Kidney (tissue), 14 donors: ENCODE results near the gene DENND10. TPM values are rescaled to one million over a fixed set of nuclear protein-coding genes. Genes with fewer than 3 reads are reported as not detected.

Experiments used
- DNase-seq, 5 donors: peaks; one replicate each; pipeline ENCODE4 v3.0.0-alpha.2; 2013 to 2020
- FAIRE-seq: peaks from 2 replicates; lab custom pipeline; 2012; peaks lifted over from hg19 to GRCh38; lab: Jason Lieb, UNC
- H3K27ac ChIP-seq, 2 donors: one replicate each; pipeline ENCODE4 v1.7.0; 2013; ENCODE audit warnings: low read depth in 2 of 2, low read length in 2 of 2, inconsistent platforms in 1 of 2
- H3K27me3 ChIP-seq: one replicate; pipeline ENCODE4 v1.7.1; 2013; ENCODE audit warnings: low read length, inconsistent platforms; ENCODE audit not compliant: control insufficient read depth, insufficient read depth
- H3K36me3 ChIP-seq, 3 donors: one replicate each; pipeline versions ENCODE4 v1.7.0 to v1.7.1; 2013; ENCODE audit warnings: low read length in 3 of 3, control low read depth in 1 of 3, inconsistent platforms in 1 of 3; ENCODE audit not compliant: insufficient read depth in 3 of 3, control insufficient read depth in 2 of 3
- H3K4me1 ChIP-seq, 3 donors: one replicate each; pipeline versions ENCODE4 v1.7.0 to v1.7.1; 2013; ENCODE audit warnings: low read length in 3 of 3, inconsistent platforms in 1 of 3, low read depth in 1 of 3; ENCODE audit not compliant: control insufficient read depth in 2 of 3, insufficient read depth in 2 of 3
- H3K4me3 ChIP-seq, 3 donors: one replicate each; pipeline versions ENCODE4 v1.7.0 to v1.8.1; 2013; ENCODE audit warnings: low read length in 3 of 3, control low read depth in 1 of 3, inconsistent platforms in 1 of 3
- H3K9ac ChIP-seq, 3 donors: one replicate each; pipeline versions ENCODE4 v1.7.0 to v1.7.1; 2013; ENCODE audit warnings: low read length in 3 of 3, control low read depth in 1 of 3, inconsistent platforms in 1 of 3
- H3K9me3 ChIP-seq, 3 donors: one replicate each; pipeline versions ENCODE4 v1.7.0 to v1.7.1; 2013; ENCODE audit warnings: low read length in 3 of 3, control low read depth in 1 of 3, inconsistent platforms in 1 of 3; ENCODE audit not compliant: control insufficient read depth in 2 of 3, insufficient read depth in 1 of 3
- CTCF ChIP-seq: IDR thresholded peaks from 3 replicates; pipeline ENCODE4 v1.5.1; 2012; ENCODE audit warnings: mild to moderate bottlenecking, moderate library complexity, borderline replicate concordance; ENCODE audit not compliant: insufficient read depth; ENCODE audit errors: extremely low read depth
- intact Hi-C: fragments of 100-400 bp; cut with DNase I; formaldehyde crosslinking; loops from one replicate; pipeline ENCODE4 v1.11.1; 2022
- polyA plus RNA-seq: library from polyadenylated mRNA; stranded (reverse); fragments of 350-450 nt; fragmentation: Illumina TruSeq; extraction: RNeasy Lipid Tissue Mini Kit (QIAGEN cat#74804); gene quantifications from one replicate; pipeline ENCODE4 v1.2.3, GENCODE V29; 2014; ENCODE audit warnings: low read depth, low replicate concordance; ENCODE audit not compliant: insufficient read depth
- total RNA-seq: library from RNA; stranded (reverse); fragmentation: NEBNext Ultra II Directional; extraction: Animal tissue kit (Norgen Biotek cat#: 25700); gene quantifications from one replicate; pipeline ENCODE4 v1.2.1, GENCODE V29; 2021
- donor health status: control.
- donor health status: control.
- donor health status: control.
- donor health status: control.
- donor health status: control.
- donor health status: DM: yes; HTN: yes; CAD: no.
- donor health status: Normal renal cell carcinoma (clear cell type).

The DENND10 gene
- total and polyA plus RNA-seq, 2 donors from 2014 or later, result 31.6 to 31.7 TPM

- Histone ChIP-seq H3K27ac (peak overlapping the region; percentile 96 to 99), H3K27me3 (no peaks in the 10 kb centered on the region), H3K4me1 (peaks cover 4 to 8% (median 6%) of the 10 kb centered on the region in 3 donors), H3K4me3 (peak overlapping the region; percentile 90 to 98 (median 91)), H3K36me3 (peaks cover 0 to 2% (median 0%) of the 10 kb centered on the region in 3 donors), H3K9ac (peak overlapping the region; percentile 39 to 97 (median 95)), H3K9me3 (no peaks in the 10 kb centered on the region)
- FAIRE-seq (no peak), DNase-seq (peak; percentile 78 to 95 (median 84))
- intact Hi-C loops, result no loop called here
- TF ChIP-seq CTCF, result no peak
Observed at GRCh38 chr10:119079599-119080520, 24.1 kb upstream of the DENND10 start.

- TF ChIP-seq CTCF, result no peak
- intact Hi-C loops, result no loop called here
- peak within 1 kb of the TSS; percentile 96 to 99 for H3K27ac ChIP-seq
Observed at GRCh38 chr10:119080521-119081259, 23.2 kb upstream of the DENND10 start, which contains the start of gene EIF3A. TSS of gene EIF3A (minus strand) at chr10:119080817. CDS start at chr10:119080676, 141 bp downstream.

GRCh38 chr10:119084896-119085295, 19.0 kb upstream of the DENND10 start:
- H3K36me3 ChIP-seq, result no peaks in the 10 kb centered on the region
- H3K4me3 ChIP-seq, result no peak overlapping the region
- no peaks in the 10 kb centered on the region for H3K27me3 ChIP-seq
- no peak for TF ChIP-seq CTCF
- DNase-seq, result no peak
- H3K27ac ChIP-seq, result no peak overlapping the region
- FAIRE-seq, result no peak
- H3K9me3 ChIP-seq, result no peaks in the 10 kb centered on the region
- intact Hi-C loops, result no loop called here
- H3K4me1 ChIP-seq, result no peaks in the 10 kb centered on the region
- no peak overlapping the region for H3K9ac ChIP-seq

More at GRCh38 chr10:119080521-119081259, 23.2 kb upstream of the DENND10 start, which contains the start of gene EIF3A:
- Histone ChIP-seq H3K4me1 (peaks cover 4 to 8% (median 6%) of the 10 kb centered on the region in 3 donors), H3K36me3 (peaks cover 0 to 2% (median 0%) of the 10 kb centered on the region in 3 donors), H3K9me3 (no peaks in the 10 kb centered on the region), H3K9ac (peak within 1 kb of the TSS; percentile 95 to 97 (median 95)), H3K27me3 (no peaks in the 10 kb centered on the region), H3K4me3 (peak within 1 kb of the TSS; percentile 90 to 98 (median 91))
- FAIRE-seq (no peak), DNase-seq (peak; percentile 94 to 98 (median 96))
